Nephron (organoid): ENCODE results near the gene ARFGAP1.

ENCODE experiments used
- H3K27ac Mint-ChIP-seq, 3 experiments: 2 replicates each; pipeline ENCODE4 v1.8.0; 2020; ENCODE audit warnings: mixed read lengths in 3 of 3, mild to moderate bottlenecking in 2 of 3, moderate library complexity in 1 of 3
- H3K27me3 Mint-ChIP-seq: 2 replicates; pipeline ENCODE4 v1.8.0; 2021; ENCODE audit warnings: low read depth, mild to moderate bottlenecking, moderate library complexity, mixed read lengths
- H3K36me3 Mint-ChIP-seq: 2 replicates; pipeline ENCODE4 v1.8.0; 2020; ENCODE audit warnings: low read depth, mixed read lengths
- H3K4me1 Mint-ChIP-seq: 2 replicates; pipeline ENCODE4 v1.8.0; 2020; ENCODE audit warnings: mixed read lengths
- H3K4me3 Mint-ChIP-seq, 3 experiments: 2 replicates each; pipeline ENCODE4 v1.8.0; 2020; ENCODE audit warnings: mild to moderate bottlenecking in 3 of 3, mixed read lengths in 3 of 3, moderate library complexity in 2 of 3
- H3K9me3 Mint-ChIP-seq: 2 replicates; pipeline ENCODE4 v1.8.0; 2020; ENCODE audit warnings: mixed read lengths
- TF ChIP-seq, protein P1 (sequence below), 3 experiments: fragments of 200-600 bp; sonication (generic); IDR thresholded peaks; one replicate each; pipeline ENCODE4 v1.5.0; 2021; ENCODE audit warnings: antibody characterized with exemption in 3 of 3; ENCODE audit not compliant: unreplicated experiment in 3 of 3

The ARFGAP1 gene

DNA sequence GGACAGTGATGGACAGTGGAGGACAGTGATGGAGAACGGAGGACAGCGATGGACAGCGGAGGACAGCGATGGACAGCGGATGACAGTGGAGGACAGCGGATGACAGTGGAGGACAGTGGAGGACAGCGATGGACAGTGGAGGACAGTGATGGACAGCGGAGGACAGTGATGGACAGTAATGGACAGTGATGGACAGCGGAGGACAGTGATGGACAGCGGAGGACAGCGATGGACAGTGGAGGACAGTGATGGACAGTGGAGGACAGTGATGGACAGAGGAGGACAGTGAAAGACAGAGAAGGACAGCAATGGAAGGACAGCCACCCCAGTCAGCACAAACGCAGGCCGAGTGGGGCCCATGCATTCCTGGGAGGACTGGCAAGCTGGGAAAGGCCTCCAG is 15.0 kb upstream of the ARFGAP1 start:
- peaks cover 83% of the 10 kb centered on the region for H3K4me1 Mint-ChIP-seq
- TF ChIP-seq, protein P1, sequence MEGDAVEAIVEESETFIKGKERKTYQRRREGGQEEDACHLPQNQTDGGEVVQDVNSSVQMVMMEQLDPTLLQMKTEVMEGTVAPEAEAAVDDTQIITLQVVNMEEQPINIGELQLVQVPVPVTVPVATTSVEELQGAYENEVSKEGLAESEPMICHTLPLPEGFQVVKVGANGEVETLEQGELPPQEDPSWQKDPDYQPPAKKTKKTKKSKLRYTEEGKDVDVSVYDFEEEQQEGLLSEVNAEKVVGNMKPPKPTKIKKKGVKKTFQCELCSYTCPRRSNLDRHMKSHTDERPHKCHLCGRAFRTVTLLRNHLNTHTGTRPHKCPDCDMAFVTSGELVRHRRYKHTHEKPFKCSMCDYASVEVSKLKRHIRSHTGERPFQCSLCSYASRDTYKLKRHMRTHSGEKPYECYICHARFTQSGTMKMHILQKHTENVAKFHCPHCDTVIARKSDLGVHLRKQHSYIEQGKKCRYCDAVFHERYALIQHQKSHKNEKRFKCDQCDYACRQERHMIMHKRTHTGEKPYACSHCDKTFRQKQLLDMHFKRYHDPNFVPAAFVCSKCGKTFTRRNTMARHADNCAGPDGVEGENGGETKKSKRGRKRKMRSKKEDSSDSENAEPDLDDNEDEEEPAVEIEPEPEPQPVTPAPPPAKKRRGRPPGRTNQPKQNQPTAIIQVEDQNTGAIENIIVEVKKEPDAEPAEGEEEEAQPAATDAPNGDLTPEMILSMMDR (IDR thresholded peaks at IDR 0.05; ENCODE audit: unreplicated experiment in 3 of 3): no peak
- H3K9me3 Mint-ChIP-seq: no peaks in the 10 kb centered on the region
- H3K27me3 Mint-ChIP-seq: peaks cover 18% of the 10 kb centered on the region
- no peaks in the 10 kb centered on the region for H3K36me3 Mint-ChIP-seq
- H3K27ac Mint-ChIP-seq: peak overlapping the region; percentile 82 to 99 (median 98)
- H3K4me3 Mint-ChIP-seq: peak overlapping the region; percentile 9 to 65 (median 57)

- H3K4me1 Mint-ChIP-seq: peaks cover 84% of the 10 kb centered on the region
- H3K9me3 Mint-ChIP-seq: no peaks in the 10 kb centered on the region
- peaks cover 15% of the 10 kb centered on the region for H3K27me3 Mint-ChIP-seq
- H3K36me3 Mint-ChIP-seq: no peaks in the 10 kb centered on the region
- TF ChIP-seq, protein P1 (IDR thresholded peaks at IDR 0.05; ENCODE audit: unreplicated experiment in 3 of 3): no peak
- peak overlapping the region in 2 of 3 experiments; percentile 51 to 57 for H3K4me3 Mint-ChIP-seq
- peak overlapping the region; percentile 82 to 99 (median 98) for H3K27ac Mint-ChIP-seq
These were observed 13.8 kb upstream of the ARFGAP1 start for GRCh38 chr20:63258781-63259180.

- Mint-ChIP-seq H3K9me3 (no peaks in the 10 kb centered on the region), H3K4me3 (peak overlapping the region in 1 of 3 experiments; percentile 19), H3K36me3 (no peaks in the 10 kb centered on the region), H3K4me1 (peaks cover 93% of the 10 kb centered on the region), H3K27ac (peak overlapping the region; percentile 96 to 99 (median 98)), H3K27me3 (peaks cover 15% of the 10 kb centered on the region)
- TF ChIP-seq, protein P1 (IDR thresholded peaks at IDR 0.05; ENCODE audit: unreplicated experiment in 3 of 3): no peak
These were observed 12.7 kb upstream of the ARFGAP1 start for GRCh38 chr20:63259734-63260460.

- Mint-ChIP-seq H3K9me3 (no peaks in the 10 kb centered on the region), H3K4me3 (peak overlapping the region in 1 of 3 experiments; percentile 19), H3K27ac (peak overlapping the region; percentile 96 to 99 (median 98)), H3K27me3 (peaks cover 12% of the 10 kb centered on the region), H3K4me1 (peaks cover 90% of the 10 kb centered on the region), H3K36me3 (no peaks in the 10 kb centered on the region)
- TF ChIP-seq, protein P1 (IDR thresholded peaks at IDR 0.05; ENCODE audit: unreplicated experiment in 3 of 3): no peak
These were observed 12.1 kb upstream of the ARFGAP1 start for GRCh38 chr20:63260521-63260920.

DNA sequence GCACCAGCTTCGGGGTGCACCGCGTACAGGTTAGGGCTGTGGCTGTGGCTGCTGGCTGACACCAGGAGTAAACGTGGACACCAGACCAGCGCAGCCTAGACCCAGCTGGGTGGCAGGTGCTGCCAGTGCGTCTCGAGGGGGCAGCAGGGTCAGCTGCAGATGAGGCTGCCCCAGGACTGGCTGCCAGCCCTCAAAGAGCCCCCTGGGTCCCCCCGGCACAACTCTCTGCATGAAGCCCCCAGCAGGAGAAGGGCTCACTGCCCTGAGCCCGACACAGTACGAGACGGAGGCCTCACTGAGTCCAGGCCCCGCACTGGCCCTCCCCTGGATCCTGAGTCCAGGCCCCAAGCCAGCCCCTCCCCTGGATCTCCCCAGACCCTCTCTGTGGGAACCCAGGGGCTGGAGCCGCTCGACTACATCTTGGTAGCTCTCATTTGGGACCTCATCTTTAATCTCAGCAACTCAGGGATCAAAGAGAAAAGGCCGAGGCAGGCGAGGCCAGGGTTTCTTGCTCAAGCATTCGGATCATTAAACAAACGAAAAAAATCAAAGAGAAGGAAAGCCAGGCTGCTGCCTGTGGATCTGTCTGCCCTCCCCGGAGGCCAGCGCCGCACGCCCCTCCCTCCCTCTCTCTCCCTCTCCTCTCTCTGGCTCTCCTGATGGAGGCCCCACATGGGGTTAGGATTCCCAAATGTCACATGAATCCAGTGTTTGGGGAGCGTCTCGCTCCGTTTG is 11.4 kb upstream of the ARFGAP1 start:
- Mint-ChIP-seq H3K36me3 (no peaks in the 10 kb centered on the region), H3K27me3 (peaks cover 12% of the 10 kb centered on the region), H3K9me3 (no peaks in the 10 kb centered on the region), H3K27ac (peak overlapping the region; percentile 96 to 99 (median 98)), H3K4me1 (peaks cover 90% of the 10 kb centered on the region), H3K4me3 (peak overlapping the region; percentile 33 to 63 (median 46))
- TF ChIP-seq, protein P1 (IDR thresholded peaks at IDR 0.05; ENCODE audit: unreplicated experiment in 3 of 3): no peak
